Kidney glomerular epithelial cell (primary cell): Measurements from ENCODE around the gene ADAMTS2.

Source experiments
- DNase-seq: peaks from one replicate; lab custom pipeline; 2025; lab: John Stamatoyannopoulos, UW

Gene ADAMTS2

GRCh38 chr5:179343719-179344430 is 1.4 kb downstream of the ADAMTS2 start:
- DNase-seq: no peak

DNA sequence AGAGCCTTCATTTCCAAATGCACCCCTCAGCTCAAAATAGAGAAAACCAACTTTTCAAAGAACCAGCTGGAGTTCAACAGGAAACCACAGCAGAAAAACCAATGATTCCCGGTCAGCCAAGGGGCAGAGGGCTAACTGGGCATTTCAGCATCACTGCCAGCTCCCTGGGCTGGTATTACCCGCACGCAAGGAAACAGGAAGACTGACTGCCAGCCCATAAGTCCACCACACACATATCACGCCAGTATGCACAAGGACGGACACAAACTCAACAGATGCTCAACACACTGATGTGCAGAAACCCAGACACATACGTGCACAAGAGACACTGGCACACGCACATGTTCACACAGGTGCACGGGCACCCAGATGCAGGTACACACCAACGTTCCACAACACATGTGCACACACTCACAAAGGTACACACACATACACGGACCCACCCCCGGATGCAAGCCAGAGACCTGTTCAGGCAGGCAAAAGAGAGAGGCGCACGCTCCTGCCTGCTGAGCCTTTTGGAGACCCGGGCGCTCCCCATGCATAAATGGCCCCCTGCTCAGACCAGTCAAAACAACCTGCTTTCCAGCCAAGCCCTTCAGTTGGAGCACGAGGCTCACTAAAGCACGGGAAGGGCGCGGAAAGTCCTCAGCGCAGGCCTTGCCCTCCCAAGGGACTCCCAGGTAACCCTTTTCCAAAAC is 2.1 kb downstream of the ADAMTS2 start:
- no peak for DNase-seq

- DNase-seq: no peak
Observed at GRCh38 chr5:179342577-179342976, 2.7 kb downstream of the ADAMTS2 start.

DNA sequence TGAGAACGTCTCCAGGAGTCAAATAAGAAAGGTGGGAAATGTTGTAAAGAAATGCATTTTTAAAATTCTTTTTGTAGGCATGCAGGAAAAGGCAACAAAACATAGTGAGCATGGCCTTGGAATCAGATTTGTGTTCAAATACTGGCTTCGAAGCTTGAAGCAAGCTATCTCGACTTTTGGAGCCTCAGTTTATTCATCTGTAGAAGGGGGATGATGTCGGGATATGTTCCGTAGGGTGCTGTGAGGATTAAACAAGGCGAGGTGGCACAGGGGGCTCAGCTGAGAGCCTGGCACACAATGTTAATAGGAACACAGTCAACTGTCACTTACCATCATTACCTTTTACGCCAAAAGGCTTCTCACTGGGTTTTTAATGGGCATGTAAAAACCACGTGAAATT is 4.8 kb downstream of the ADAMTS2 start:
- DNase-seq: no peak

- no peak for DNase-seq
Observed at GRCh38 chr5:179339996-179340395, 5.3 kb downstream of the ADAMTS2 start.

- DNase-seq: no peak
Observed at GRCh38 chr5:179339081-179339480, 6.2 kb downstream of the ADAMTS2 start.

GRCh38 chr5:179337796-179338676 is 7.2 kb downstream of the ADAMTS2 start:
- no peak for DNase-seq

DNA sequence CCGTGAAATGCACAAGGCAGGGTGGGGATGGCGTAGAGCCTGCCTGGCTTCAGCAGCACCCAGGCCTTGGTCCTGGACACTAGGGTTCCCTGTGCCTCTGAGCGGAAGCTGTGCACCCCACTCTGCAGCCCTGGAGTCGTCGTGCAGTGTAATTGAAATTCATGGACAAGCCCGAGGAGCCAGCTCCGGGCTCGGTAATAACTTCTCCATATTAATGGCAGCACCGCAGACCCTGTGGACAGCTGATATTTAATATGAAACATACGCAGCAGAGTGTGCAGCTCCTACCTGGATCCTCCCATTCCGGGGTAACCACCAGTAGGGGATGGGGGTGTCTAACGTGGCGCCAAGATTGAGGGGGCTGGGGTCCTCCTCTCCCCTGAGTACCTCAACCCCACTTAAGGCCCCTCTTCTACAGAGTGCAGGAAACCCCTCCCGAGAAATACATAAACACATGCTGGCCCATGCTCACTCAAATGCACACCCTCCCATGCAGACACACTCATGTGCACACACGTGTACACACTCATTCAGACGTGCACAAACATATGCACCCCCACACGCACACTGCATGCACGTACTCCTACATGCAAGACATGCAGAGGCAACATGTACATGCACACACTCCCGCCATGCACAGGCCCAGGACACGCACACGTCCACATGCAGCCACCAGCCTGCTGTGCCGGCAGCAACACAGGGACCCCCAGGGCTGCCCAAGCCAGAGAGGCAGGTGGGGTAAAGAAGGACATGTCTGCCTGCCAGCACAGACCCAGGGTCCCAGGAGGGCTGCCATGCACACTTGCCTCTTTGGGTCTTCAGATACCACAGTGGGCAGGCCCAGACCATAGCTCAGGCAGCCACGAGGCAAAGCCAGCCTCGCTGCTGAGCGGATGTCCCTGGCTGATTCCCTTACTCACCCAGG is 8.1 kb downstream of the ADAMTS2 start:
- DNase-seq: no peak

- no peak for DNase-seq
Observed at GRCh38 chr5:179336126-179336870, 9.0 kb downstream of the ADAMTS2 start.

DNA sequence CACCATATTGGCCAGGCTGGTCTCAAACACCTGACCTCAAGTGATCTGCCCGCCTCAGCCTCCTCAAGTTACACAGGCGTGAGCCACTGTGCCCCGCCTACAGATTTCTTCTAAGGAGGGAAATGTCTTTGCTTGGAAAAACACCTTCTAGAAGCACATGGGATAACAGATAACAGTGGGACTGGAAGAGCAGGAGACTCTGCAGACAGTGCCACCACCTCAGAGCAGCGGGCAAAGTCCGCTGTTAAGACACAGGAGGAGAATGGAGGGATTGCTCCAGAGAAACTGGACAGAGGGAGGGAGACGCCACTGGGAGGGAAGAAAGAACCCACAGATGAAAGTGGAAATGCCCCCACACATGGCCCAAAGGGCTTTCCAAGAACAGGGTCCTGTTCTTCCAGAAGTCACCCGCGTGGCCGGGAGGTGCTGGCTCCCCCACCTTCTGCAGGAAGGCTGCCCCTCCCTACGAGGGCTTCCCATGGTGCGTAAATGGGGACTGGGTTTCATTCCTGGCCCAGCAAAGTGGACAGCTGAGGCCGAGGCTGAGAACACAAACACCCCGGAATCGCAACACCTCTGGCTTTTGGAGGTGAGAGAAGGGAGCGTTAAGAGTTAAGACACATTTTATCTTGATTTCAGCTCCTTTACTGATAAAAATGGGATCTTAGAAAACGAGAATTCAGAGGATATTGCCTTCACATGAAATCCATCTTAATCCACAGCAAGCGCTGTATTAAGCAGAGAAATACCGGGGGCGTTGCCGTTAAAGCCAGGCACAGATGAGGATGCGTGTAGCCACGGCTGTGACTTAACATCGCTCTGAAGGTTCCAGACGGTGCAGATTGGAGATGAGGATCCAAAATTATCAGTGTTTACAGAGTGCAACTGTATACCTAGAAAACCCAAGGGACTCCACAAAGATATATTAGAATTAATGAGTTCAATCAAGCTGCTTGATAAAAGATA is 11.2 kb downstream of the ADAMTS2 start:
- no peak for DNase-seq

GRCh38 chr5:179332741-179333290 is 12.4 kb downstream of the ADAMTS2 start:
- no peak for DNase-seq

GRCh38 chr5:179331591-179332375 is 13.5 kb downstream of the ADAMTS2 start:
- no peak for DNase-seq

- no peak for DNase-seq
Observed at GRCh38 chr5:179330186-179330900, 14.9 kb downstream of the ADAMTS2 start.

- DNase-seq: no peak
Observed at GRCh38 chr5:179328291-179328690, 17.0 kb downstream of the ADAMTS2 start.

- no peak for DNase-seq
Observed at GRCh38 chr5:179327021-179327735, 18.1 kb downstream of the ADAMTS2 start.

- DNase-seq: no peak
Observed at GRCh38 chr5:179326122-179326927, 18.9 kb downstream of the ADAMTS2 start.
